ENCODE data around the gene COL4A2.

GRCh38 chr13:110348309-110349105, 41.4 kb downstream of the COL4A2 start:
- TF ChIP-seq EZH2phosphoT487 (IDR thresholded peaks at IDR 0.05; ENCODE audit: insufficient read depth, low read depth): no peak
- no peak for TF ChIP-seq EZH2 (IDR thresholded peaks at IDR 0.05; ENCODE audit: insufficient read depth, poor library complexity, severe bottlenecking)
